Liver (tissue), 9 donors: ENCODE results near the gene KCNJ14. TPM values are rescaled to one million over a fixed set of nuclear protein-coding genes. Genes with fewer than 3 reads are reported as not detected.

Experiments used
- DNase-seq: peaks from one replicate; pipeline ENCODE4 v3.0.0-alpha.2; 2017; ENCODE audit warnings: low spot score
- H3K27ac ChIP-seq, 2 donors: one replicate each; pipeline ENCODE4 v1.7.0; 2013; ENCODE audit warnings: inconsistent platforms in 2 of 2, low read length in 2 of 2, control low read depth in 1 of 2, low read depth in 1 of 2, mild to moderate bottlenecking in 1 of 2
- H3K27me3 ChIP-seq, 4 donors: one replicate each; pipeline versions ENCODE4 v1.6.1 to v1.7.0; 2013; ENCODE audit warnings: low read length in 3 of 4, inconsistent platforms in 1 of 4, mild to moderate bottlenecking in 1 of 4, moderate library complexity in 1 of 4; ENCODE audit not compliant: control insufficient read depth in 4 of 4, insufficient read depth in 4 of 4
- H3K36me3 ChIP-seq, 4 donors: one replicate each; pipeline versions ENCODE4 v1.6.1 to v1.7.0; 2013; ENCODE audit warnings: low read length in 3 of 4, mild to moderate bottlenecking in 3 of 4, low read depth in 1 of 4, moderate library complexity in 1 of 4; ENCODE audit not compliant: control insufficient read depth in 4 of 4, insufficient read depth in 3 of 4
- H3K4me1 ChIP-seq, 4 donors: one replicate each; pipeline versions ENCODE4 v1.6.1 to v1.7.0; 2013; ENCODE audit warnings: low read length in 3 of 4, mild to moderate bottlenecking in 3 of 4, moderate library complexity in 1 of 4; ENCODE audit not compliant: control insufficient read depth in 4 of 4, insufficient read depth in 4 of 4
- H3K4me3 ChIP-seq, 3 donors: one replicate each; pipeline versions ENCODE4 v1.6.1 to v1.7.0; 2013; ENCODE audit warnings: low read length in 3 of 3, control low read depth in 1 of 3, low read depth in 1 of 3, mild to moderate bottlenecking in 1 of 3
- H3K9ac ChIP-seq, 2 donors: one replicate each; pipeline ENCODE4 v1.7.0; 2013; ENCODE audit warnings: low read length in 2 of 2, mild to moderate bottlenecking in 2 of 2, moderate library complexity in 2 of 2, control low read depth in 1 of 2, low read depth in 1 of 2
- H3K9me3 ChIP-seq, 4 donors: one replicate each; pipeline versions ENCODE4 v1.6.1 to v1.7.0; 2013; ENCODE audit warnings: low read length in 3 of 4; ENCODE audit not compliant: control insufficient read depth in 4 of 4
- ATF3 ChIP-seq: IDR thresholded peaks from 2 replicates; pipeline ENCODE4 v1.6.1; 2016; ENCODE audit warnings: antibody characterized with exemption
- CTCF ChIP-seq: fragments of 150-350 bp; IDR thresholded peaks from 2 replicates; pipeline ENCODE4 v1.5.1; 2017; ENCODE audit warnings: improper control_type of control experiment, low read depth, low read length; ENCODE audit not compliant: missing input control
- EGR1 ChIP-seq, 2 donors: IDR thresholded peaks; 2 replicates each; pipeline ENCODE4 v1.6.1; 2016 to 2018; ENCODE audit warnings: antibody characterized with exemption in 2 of 2, low read depth in 2 of 2
- FOXA1 ChIP-seq: IDR thresholded peaks from 2 replicates; pipeline ENCODE4 v1.6.1; 2016; ENCODE audit warnings: antibody characterized with exemption
- FOXA2 ChIP-seq: IDR thresholded peaks from 2 replicates; pipeline ENCODE4 v1.6.1; 2016; ENCODE audit warnings: antibody characterized with exemption
- HNF4A ChIP-seq, 2 donors: conservative IDR thresholded peaks; 2 replicates each; pipeline ENCODE4 v1.6.1; 2016; ENCODE audit warnings: antibody characterized with exemption in 2 of 2, mild to moderate bottlenecking in 2 of 2
- HNF4G ChIP-seq: IDR thresholded peaks from 2 replicates; pipeline ENCODE4 v1.6.1; 2016; ENCODE audit warnings: antibody characterized with exemption
- JUND ChIP-seq, 2 donors: IDR thresholded peaks; 2 replicates each; pipeline ENCODE4 v1.6.1; 2016; ENCODE audit warnings: antibody characterized with exemption in 2 of 2
- NR2F2 ChIP-seq: IDR thresholded peaks from 2 replicates; pipeline ENCODE4 v1.6.1; 2016; ENCODE audit warnings: antibody characterized with exemption
- RAD21 ChIP-seq, 2 donors: IDR thresholded peaks; 2 replicates each; pipeline ENCODE4 v1.6.1; 2016; ENCODE audit warnings: antibody characterized with exemption in 2 of 2, mild to moderate bottlenecking in 2 of 2
- TAF1 ChIP-seq: conservative IDR thresholded peaks from 2 replicates; pipeline ENCODE4 v1.6.1; 2016; ENCODE audit warnings: antibody characterized with exemption, mild to moderate bottlenecking
- WGBS: extraction: QIAGEN DNeasy Blood & Tissue Kit; methylation state at CpG from one replicate; pipeline ENCODE4 v1.1.7; 2013; 5-methylcytosine and 5-hydroxymethylcytosine counted together
- polyA plus RNA-seq, 2 donors: library from polyadenylated mRNA; stranded (reverse) in 1 of 2; unstranded in 1 of 2; fragments of 200-250 nt in 1 of 2; fragments of >200 nt in 1 of 2; fragmentation: Nextera tagmentation in 1 of 2; extraction: Ambion mirVana in 1 of 2; gene quantifications; one replicate each; pipeline versions ENCODE4 v1.2.1 to v1.2.3, GENCODE V29; 2013 to 2015
- total RNA-seq, 2 donors: library from RNA; depleted of rRNA; stranded (reverse); fragments of >200 nt; gene quantifications; one replicate each; pipeline ENCODE4 v1.2.3, GENCODE V29; 2014
- TF ChIP-seq, protein P1 (sequence below): IDR thresholded peaks from 2 replicates; pipeline ENCODE4 v1.6.1; 2016; ENCODE audit warnings: antibody characterized with exemption, mild to moderate bottlenecking
- TF ChIP-seq, protein P2 (sequence below): IDR thresholded peaks from 2 replicates; pipeline ENCODE4 v1.6.1; 2016; ENCODE audit warnings: antibody characterized with exemption
- TF ChIP-seq, protein P3 (sequence below): IDR thresholded peaks from 2 replicates; pipeline ENCODE4 v1.6.1; 2016; ENCODE audit warnings: antibody characterized with exemption
- donor health status: healthy.
- donor health status: healthy.
- donor health status: healthy.
- donor health status: healthy.
- donor health status: healthy.

KCNJ14 gene
- total and polyA plus RNA-seq, 4 donors, result 0.06 to 0.92 (median 0.17) TPM

- TF ChIP-seq JUND (IDR thresholded peaks at IDR 0.05), result no peak
- no peak for TF ChIP-seq ATF3
- TF ChIP-seq TAF1, result no peak
- TF ChIP-seq EGR1 (IDR thresholded peaks at IDR 0.05; ENCODE audit: low read depth in 2 of 2), result no peak
- H3K4me3 ChIP-seq, result no peak overlapping the region
- H3K27me3 ChIP-seq, result no peaks in the 10 kb centered on the region
- H3K9ac ChIP-seq, result no peak overlapping the region
- H3K27ac ChIP-seq, result no peak overlapping the region
- DNase-seq, result no peak
- peaks cover 16 to 52% (median 18%) of the 10 kb centered on the region in 4 donors for H3K36me3 ChIP-seq
- H3K4me1 ChIP-seq, result peaks cover 0 to 26% (median 14%) of the 10 kb centered on the region in 4 donors
- WGBS, result 95% methylated on average over 9 of the region's 9 CpGs
- no peaks in the 10 kb centered on the region for H3K9me3 ChIP-seq
Measured at GRCh38 chr19:48476176-48476575, 20.8 kb downstream of the KCNJ14 start.

DNA sequence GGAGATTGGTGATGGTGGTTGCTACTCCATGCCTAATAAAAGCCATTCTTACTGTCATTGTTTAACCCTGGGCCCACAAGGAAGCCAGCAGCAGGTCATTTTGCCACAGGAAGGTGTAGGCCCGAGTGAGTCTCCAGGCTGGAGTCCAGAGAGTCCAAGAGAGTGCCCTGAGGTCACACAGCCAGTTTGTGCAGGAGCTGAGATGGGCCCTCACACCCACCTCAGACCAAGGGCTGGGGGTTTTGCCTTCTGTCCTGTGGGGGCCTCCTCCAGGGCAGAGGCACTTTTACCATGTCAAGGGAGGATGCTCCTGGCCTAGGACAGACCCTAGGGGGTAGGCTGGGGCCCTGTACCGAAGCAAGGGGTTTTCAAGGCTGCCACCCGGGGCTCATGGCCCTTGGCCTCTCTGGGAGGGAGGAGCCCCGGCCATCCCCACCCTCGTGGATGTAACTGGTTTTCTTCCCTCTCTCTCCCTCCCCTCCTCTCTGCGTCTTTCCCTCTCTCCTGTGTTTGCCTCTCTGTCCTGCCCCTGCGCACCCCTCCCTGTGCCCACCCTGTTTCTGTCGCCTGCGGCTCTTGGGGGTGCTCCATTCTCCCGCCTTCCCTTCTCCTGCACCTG is 21.8 kb downstream of the KCNJ14 start:
- Histone ChIP-seq H3K4me1 (peaks cover 0 to 25% (median 14%) of the 10 kb centered on the region in 4 donors), H3K27ac (no peak overlapping the region), H3K9ac (no peak overlapping the region), H3K4me3 (no peak overlapping the region), H3K36me3 (peaks cover 12 to 46% (median 18%) of the 10 kb centered on the region in 4 donors), H3K27me3 (no peaks in the 10 kb centered on the region), H3K9me3 (no peaks in the 10 kb centered on the region)
- no peak for DNase-seq
- TF ChIP-seq, protein P1, sequence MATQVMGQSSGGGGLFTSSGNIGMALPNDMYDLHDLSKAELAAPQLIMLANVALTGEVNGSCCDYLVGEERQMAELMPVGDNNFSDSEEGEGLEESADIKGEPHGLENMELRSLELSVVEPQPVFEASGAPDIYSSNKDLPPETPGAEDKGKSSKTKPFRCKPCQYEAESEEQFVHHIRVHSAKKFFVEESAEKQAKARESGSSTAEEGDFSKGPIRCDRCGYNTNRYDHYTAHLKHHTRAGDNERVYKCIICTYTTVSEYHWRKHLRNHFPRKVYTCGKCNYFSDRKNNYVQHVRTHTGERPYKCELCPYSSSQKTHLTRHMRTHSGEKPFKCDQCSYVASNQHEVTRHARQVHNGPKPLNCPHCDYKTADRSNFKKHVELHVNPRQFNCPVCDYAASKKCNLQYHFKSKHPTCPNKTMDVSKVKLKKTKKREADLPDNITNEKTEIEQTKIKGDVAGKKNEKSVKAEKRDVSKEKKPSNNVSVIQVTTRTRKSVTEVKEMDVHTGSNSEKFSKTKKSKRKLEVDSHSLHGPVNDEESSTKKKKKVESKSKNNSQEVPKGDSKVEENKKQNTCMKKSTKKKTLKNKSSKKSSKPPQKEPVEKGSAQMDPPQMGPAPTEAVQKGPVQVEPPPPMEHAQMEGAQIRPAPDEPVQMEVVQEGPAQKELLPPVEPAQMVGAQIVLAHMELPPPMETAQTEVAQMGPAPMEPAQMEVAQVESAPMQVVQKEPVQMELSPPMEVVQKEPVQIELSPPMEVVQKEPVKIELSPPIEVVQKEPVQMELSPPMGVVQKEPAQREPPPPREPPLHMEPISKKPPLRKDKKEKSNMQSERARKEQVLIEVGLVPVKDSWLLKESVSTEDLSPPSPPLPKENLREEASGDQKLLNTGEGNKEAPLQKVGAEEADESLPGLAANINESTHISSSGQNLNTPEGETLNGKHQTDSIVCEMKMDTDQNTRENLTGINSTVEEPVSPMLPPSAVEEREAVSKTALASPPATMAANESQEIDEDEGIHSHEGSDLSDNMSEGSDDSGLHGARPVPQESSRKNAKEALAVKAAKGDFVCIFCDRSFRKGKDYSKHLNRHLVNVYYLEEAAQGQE, result no peak
- TF ChIP-seq, protein P2, sequence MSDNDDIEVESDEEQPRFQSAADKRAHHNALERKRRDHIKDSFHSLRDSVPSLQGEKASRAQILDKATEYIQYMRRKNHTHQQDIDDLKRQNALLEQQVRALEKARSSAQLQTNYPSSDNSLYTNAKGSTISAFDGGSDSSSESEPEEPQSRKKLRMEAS, result no peak
- TF ChIP-seq EGR1 (IDR thresholded peaks at IDR 0.05; ENCODE audit: low read depth in 2 of 2) (no peak), CTCF (no peak), ATF3 (no peak), JUND (IDR thresholded peaks at IDR 0.05) (no peak), FOXA1 (no peak), HNF4G (no peak), NR2F2 (no peak), FOXA2 (no peak), HNF4A (conservative IDR thresholded peaks at IDR 0.05) (no peak), TAF1 (no peak), RAD21 (IDR thresholded peaks at IDR 0.05) (no peak)
- TF ChIP-seq, protein P3, sequence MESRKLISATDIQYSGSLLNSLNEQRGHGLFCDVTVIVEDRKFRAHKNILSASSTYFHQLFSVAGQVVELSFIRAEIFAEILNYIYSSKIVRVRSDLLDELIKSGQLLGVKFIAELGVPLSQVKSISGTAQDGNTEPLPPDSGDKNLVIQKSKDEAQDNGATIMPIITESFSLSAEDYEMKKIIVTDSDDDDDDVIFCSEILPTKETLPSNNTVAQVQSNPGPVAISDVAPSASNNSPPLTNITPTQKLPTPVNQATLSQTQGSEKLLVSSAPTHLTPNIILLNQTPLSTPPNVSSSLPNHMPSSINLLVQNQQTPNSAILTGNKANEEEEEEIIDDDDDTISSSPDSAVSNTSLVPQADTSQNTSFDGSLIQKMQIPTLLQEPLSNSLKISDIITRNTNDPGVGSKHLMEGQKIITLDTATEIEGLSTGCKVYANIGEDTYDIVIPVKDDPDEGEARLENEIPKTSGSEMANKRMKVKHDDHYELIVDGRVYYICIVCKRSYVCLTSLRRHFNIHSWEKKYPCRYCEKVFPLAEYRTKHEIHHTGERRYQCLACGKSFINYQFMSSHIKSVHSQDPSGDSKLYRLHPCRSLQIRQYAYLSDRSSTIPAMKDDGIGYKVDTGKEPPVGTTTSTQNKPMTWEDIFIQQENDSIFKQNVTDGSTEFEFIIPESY, result no peak
- WGBS, result 84% methylated on average over 10 of the region's 10 CpGs
